HG02885 (cell line): Measurements from ENCODE around the gene SPRR2B.
"Not testable (repeated sequence)": the region's sequence is repeated elsewhere in the genome, so short reads cannot be mapped to it uniquely, and the experiment has no call there.

Experiments used
- ATAC-seq: cut with Tn5 transposase; IDR thresholded peaks from one replicate; pipeline ENCODE4 v1.9.1; 2021; ENCODE audit warnings: mild to moderate bottlenecking; ENCODE audit not compliant: unreplicated experiment, poor library complexity

Gene SPRR2B

GRCh38 chr1:153040950-153041631 lies 30.3 kb downstream of the SPRR2B start, which contains the start of gene SPRR2D:
SPRR2D (minus strand) TSS chr1:153041120; CDS start chr1:153040346, 774 bp downstream.
- ATAC-seq = no peak

DNA sequence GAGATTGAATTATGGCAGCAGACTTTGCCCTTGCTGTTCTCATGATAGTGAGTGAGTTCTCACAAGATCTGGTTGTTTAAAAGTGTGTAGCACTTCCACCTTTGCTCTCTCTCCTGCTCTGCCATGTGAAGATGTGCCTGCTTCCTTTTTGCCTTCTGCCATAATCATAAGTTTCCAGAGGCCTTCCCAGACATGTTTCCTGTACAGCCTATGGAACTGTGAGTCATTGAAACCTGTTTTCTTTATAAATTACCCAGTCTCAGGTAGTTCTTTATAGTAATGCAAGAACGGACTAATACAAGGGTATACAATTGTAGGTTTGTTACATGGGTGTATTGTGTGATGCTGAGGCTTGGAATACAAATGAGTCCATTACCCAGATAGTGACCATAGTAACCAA lies 36.2 kb downstream of the SPRR2B start:
- ATAC-seq = no peak

DNA sequence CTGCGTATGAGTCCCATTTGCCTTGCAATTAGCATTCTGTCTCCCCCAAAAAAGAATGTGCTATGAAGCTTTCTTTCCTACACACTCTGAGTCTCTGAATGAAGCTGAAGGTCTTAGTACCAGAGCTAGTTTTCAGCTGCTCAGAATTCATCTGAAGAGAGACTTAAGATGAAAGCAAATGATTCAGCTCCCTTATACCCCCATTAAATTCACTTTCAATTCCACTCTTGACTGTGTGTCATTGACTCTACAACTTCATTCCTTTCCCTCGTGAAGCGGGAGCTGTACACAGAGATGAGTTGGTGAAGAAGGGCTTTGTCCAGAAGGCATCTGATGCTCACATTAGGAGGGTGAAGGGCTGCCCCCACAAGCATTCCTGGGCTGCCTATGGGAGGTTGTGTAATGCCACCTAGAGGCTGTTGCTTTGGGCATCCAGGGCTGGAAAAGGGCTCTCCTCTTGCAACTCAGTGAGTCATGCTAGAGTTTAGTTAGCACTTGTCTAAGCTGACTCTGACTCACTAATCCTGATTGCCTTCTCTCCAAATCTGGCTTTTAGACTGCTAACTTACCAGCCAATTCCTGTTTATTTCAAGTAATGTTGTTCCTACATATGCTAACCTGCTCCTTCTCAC lies 38.6 kb downstream of the SPRR2B start:
- no peak for ATAC-seq

DNA sequence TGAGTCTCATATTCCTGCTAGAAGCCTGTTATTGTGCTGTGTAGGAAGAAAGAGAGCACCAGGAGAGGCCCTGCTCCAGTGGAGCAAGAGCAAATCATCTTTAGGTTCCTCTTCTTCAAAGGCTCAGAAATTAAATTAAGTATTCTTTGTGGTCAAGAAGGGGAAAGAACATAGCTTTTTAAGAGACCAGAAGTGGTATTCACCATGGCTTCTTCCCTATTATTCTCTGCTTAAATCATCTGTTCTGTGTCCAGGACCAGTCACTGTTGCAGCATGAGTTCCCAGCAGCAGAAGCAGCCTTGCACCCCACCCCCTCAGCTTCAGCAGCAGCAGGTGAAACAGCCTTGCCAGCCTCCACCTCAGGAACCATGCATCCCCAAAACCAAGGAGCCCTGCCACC lies 39.3 kb downstream of the SPRR2B start:
- ATAC-seq = no peak

DNA sequence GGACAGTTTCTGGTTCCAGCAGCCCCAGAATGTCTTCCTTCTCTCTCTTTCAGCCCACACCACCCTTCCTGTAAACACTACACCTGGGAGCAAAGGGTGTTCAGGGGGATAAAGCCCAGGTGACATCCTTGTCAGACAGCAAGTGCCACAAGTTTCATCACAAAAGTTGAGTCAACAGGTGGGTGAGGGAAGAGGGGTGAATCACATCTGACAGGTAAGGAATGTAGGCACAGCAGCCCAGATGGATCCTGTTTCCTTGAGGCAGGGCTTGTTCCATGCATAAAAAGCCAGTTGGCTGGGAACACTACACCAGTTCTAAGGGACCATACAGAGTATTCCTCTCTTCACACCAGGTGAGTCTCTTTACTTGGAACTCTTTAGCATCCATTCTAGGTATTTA lies 40.5 kb downstream of the SPRR2B start, which contains the start of gene SPRR1B:
TSS of gene SPRR1B (plus strand) at position 309 of the 400 bp plus-strand sequence. CDS start 1,143 bp downstream, outside the sequence.
- ATAC-seq = no peak

- no peak for ATAC-seq
Measured at GRCh38 chr1:153028766-153029165, 42.6 kb downstream of the SPRR2B start.

GRCh38 chr1:153025797-153026196 lies 45.6 kb downstream of the SPRR2B start:
- no peak for ATAC-seq

DNA sequence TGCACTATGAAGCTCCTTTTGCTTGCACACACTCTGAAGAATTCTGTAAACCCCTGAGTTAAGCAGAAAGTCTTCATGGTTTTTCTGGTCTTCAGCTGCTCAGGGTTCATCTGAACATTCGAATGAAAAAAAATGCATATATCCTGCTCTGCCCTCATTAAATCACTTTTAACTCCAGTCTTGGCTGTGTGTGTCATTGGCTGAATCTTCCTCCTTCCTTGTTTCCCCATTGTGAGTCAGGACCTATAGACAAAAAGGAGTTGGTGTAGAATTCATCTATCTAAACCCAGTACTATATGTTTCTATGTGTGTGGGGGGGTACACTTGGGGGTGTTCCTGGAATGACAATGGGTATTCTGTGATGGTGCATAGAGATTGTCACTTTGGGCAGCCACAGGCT lies 47.0 kb downstream of the SPRR2B start:
- no peak for ATAC-seq

DNA sequence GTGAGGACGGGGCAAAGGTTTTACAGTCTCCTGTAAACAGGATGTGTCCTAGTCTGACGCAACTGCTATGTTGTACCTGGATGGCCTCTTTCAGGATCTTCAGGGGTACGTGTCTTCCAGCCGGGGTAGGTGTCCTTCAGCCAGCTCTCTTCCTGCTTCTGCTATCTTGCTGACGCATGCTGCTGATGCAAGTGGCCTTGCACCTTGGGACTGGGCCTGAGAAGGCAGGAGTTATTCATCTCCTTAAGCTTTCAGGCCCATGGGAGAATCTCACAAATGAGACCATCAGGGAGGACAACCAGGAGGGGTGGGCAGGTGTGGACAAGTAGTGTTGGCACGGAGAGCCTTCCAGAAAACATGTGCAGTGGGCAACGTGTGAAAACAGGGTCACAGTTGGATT lies 48.3 kb downstream of the SPRR2B start:
- no peak for ATAC-seq

- ATAC-seq = not testable (repeated sequence)
Measured at GRCh38 chr1:153022340-153022739, 49.1 kb downstream of the SPRR2B start.

- not testable (repeated sequence) for ATAC-seq
Measured at GRCh38 chr1:153021829-153022228, 49.6 kb downstream of the SPRR2B start.
